ENCODE data around the gene TMTC3. TPM values are rescaled to one million over a fixed set of nuclear protein-coding genes. Genes with fewer than 3 reads are reported as not detected.

TMTC3 gene
- total and polyA plus RNA-seq, 2 of the 8 experiments (the other 6 are each of a cell fraction or from before 2014, with no cell fraction given) = 7.0 to 45.1 TPM

- DNase-seq (ENCODE audit: low read depth in 1 of 2, low spot score in 2 of 2) (no peak), FAIRE-seq (no peak)
- H3K14ac ChIP-seq (ENCODE audit: insufficient read length) = no peak overlapping the region
- no peaks in the 10 kb centered on the region for H3K23me2 ChIP-seq (ENCODE audit: low read depth, low read length)
- H3K4me1 ChIP-seq (replicated peaks in 1 of 4; ENCODE audit: control insufficient read depth in 3 of 4, insufficient read depth in 4 of 4, low read length in 3 of 4) = peaks cover 0 to 2% (median 0%) of the 10 kb centered on the region in 4 experiments; a peak in 3 of 7 replicates
- H4K8ac ChIP-seq (ENCODE audit: extremely low read depth, insufficient read depth, low read length) = no peak overlapping the region
- H3K79me1 ChIP-seq (ENCODE audit: low read depth, low read length) = no peaks in the 10 kb centered on the region
- TF ChIP-seq FOSL1 (IDR thresholded peaks at IDR 0.05; ENCODE audit: insufficient read depth, low read depth, low read length) (no peak), KDM5A (IDR thresholded peaks at IDR 0.05; ENCODE audit: low read length) (no peak), RAD21 (IDR thresholded peaks at IDR 0.05 in 1 of 2, conservative IDR thresholded peaks at IDR 0.05 in 1 of 2; ENCODE audit: low read depth in 2 of 2, low read length in 2 of 2) (no peak), CBX5 (IDR thresholded peaks at IDR 0.05; ENCODE audit: low read depth, low read length) (no peak), ATF2 (IDR thresholded peaks at IDR 0.05; ENCODE audit: low read length) (no peak), ASH2L (IDR thresholded peaks at IDR 0.05; ENCODE audit: low read length) (no peak), SP2 (IDR thresholded peaks at IDR 0.05; ENCODE audit: low read length) (no peak), SP1 (IDR thresholded peaks at IDR 0.05; ENCODE audit: low read depth, low read length) (no peak), HDAC2 (IDR thresholded peaks at IDR 0.05; ENCODE audit: borderline replicate concordance in 1 of 2, low read depth in 2 of 2, low read length in 2 of 2) (no peak)
- no peak overlapping the region for H3K23ac ChIP-seq (ENCODE audit: insufficient read length)
- H3K4me2 ChIP-seq (ENCODE audit: insufficient read depth in 1 of 2, low read depth in 2 of 2, low read length in 2 of 2) = no peak overlapping the region
- H2BK5ac ChIP-seq (ENCODE audit: low read depth, low read length) = no peak overlapping the region
- H4K20me1 ChIP-seq (replicated peaks in 1 of 2; ENCODE audit: control insufficient read depth in 1 of 2, insufficient read depth in 2 of 2, low read length in 2 of 2) = no peaks in the 10 kb centered on the region
- H2AK5ac ChIP-seq (ENCODE audit: low read depth, low read length) = no peak overlapping the region
- no peaks in the 10 kb centered on the region for H3K36me3 ChIP-seq (ENCODE audit: control insufficient read depth in 2 of 4, insufficient read depth in 4 of 4, low read length in 3 of 4)
- no peaks in the 10 kb centered on the region for H3K27me3 ChIP-seq (replicated peaks in 1 of 4; ENCODE audit: control insufficient read depth in 3 of 4, extremely low read depth in 1 of 4, insufficient read depth in 3 of 4, low read length in 3 of 4)
- H2BK12ac ChIP-seq (ENCODE audit: low read depth, low read length) = no peak overlapping the region
- H3K79me2 ChIP-seq (ENCODE audit: control insufficient read depth in 1 of 2, insufficient read depth in 2 of 2, low read length in 2 of 2) = no peaks in the 10 kb centered on the region
- WGBS, 2 experiments (ENCODE audit: extremely low coverage in 1 of 2, insufficient coverage in 1 of 2, insufficient read length in 1 of 2, insufficient replicate concordance in 2 of 2, low coverage in 1 of 2, low lambda C conversion rate in 2 of 2, missing lambda C conversion rate in 1 of 2) = 94% methylated on average over 2 of the region's 2 CpGs; no CpG with 5 or more reads in 1 of the 2 experiments
- no peak overlapping the region for H3K4me3 ChIP-seq (ENCODE audit: extremely low read depth in 1 of 4, insufficient read depth in 2 of 4, low read depth in 3 of 4, low read length in 4 of 4)
- H3K9ac ChIP-seq (replicated peaks in 1 of 4; ENCODE audit: extremely low read depth in 1 of 4, low read depth in 3 of 4, low read length in 3 of 4) = no peak overlapping the region
- H4K5ac ChIP-seq (ENCODE audit: insufficient read length, low read depth, low read length) = no peak overlapping the region
- H3K56ac ChIP-seq (replicated peaks; ENCODE audit: insufficient read length, low read depth, low read length) = no peak overlapping the region
- H2BK20ac ChIP-seq (ENCODE audit: low read length) = no peak overlapping the region
- no peak overlapping the region for H3K27ac ChIP-seq (ENCODE audit: low read depth, low read length)
- no peak overlapping the region for H2BK120ac ChIP-seq (replicated peaks; ENCODE audit: low read depth, low read length)
- H3K18ac ChIP-seq (ENCODE audit: extremely low read depth, low read length) = no peak overlapping the region
- no peaks in the 10 kb centered on the region for H3K9me3 ChIP-seq (ENCODE audit: insufficient read depth in 2 of 2, low read depth in 1 of 2, low read length in 1 of 2)
- ChIA-PET CTCF (ENCODE audit: partially characterized antibody) (interaction anchor here (0.9 kb wide), 1 partner anchor 13 kb away, joined by 3 read pairs; no protein-coding TSS in a partner anchor), POLR2A (ENCODE audit: partially characterized antibody) (no interaction called here)
- no peak overlapping the region for H2BK15ac ChIP-seq (ENCODE audit: low read length)
- H2AFZ ChIP-seq (ENCODE audit: low read length) = no peak overlapping the region
- no peak overlapping the region for H4K91ac ChIP-seq (replicated peaks; ENCODE audit: insufficient read length, low read length)
- H3K4ac ChIP-seq (replicated peaks; ENCODE audit: insufficient read length, low read depth, low read length) = no peak overlapping the region
Observed at GRCh38 chr12:88230271-88230670, 88.2 kb downstream of the TMTC3 start.

All from H1 (cell line).